ENCODE measurements around the gene CBX6.
"Not testable (repeated sequence)": the region's sequence is repeated elsewhere in the genome, so short reads cannot be mapped to it uniquely, and the experiment has no call there.

CBX6 gene

GRCh38 chr22:38860283-38861169, 11.5 kb downstream of the CBX6 start:
- no peak for TF ChIP-seq CTCF (IDR thresholded peaks at IDR 0.05)
- Histone ChIP-seq H3K27ac (no peak overlapping the region), H3K4me3 (no peak overlapping the region)
- DNase-seq (ENCODE audit: low spot score): no peak

GRCh38 chr22:38859581-38860282, 12.3 kb downstream of the CBX6 start:
- DNase-seq (ENCODE audit: low spot score): no peak
- Histone ChIP-seq H3K27ac (no peak overlapping the region), H3K4me3 (no peak overlapping the region)
- no peak for TF ChIP-seq CTCF (IDR thresholded peaks at IDR 0.05)

GRCh38 chr22:38858492-38858891, 13.5 kb downstream of the CBX6 start:
- Histone ChIP-seq H3K4me3 (no peak overlapping the region), H3K27ac (no peak overlapping the region)
- no peak for TF ChIP-seq CTCF (IDR thresholded peaks at IDR 0.05)
- no peak for DNase-seq (ENCODE audit: low spot score)

- not testable (repeated sequence) for H3K4me3 ChIP-seq; DNase-seq (ENCODE audit: low spot score); H3K27ac ChIP-seq
Observed at GRCh38 chr22:38854476-38854875, 17.5 kb downstream of the CBX6 start.

GRCh38 chr22:38853883-38854282, 18.1 kb downstream of the CBX6 start:
- H3K4me3 ChIP-seq; DNase-seq (ENCODE audit: low spot score); H3K27ac ChIP-seq: not testable (repeated sequence)

- Histone ChIP-seq H3K4me3 (no peak overlapping the region), H3K27ac (no peak overlapping the region)
- no peak for TF ChIP-seq CTCF (IDR thresholded peaks at IDR 0.05)
- no peak for DNase-seq (ENCODE audit: low spot score)
Observed at GRCh38 chr22:38853196-38853651, 18.8 kb downstream of the CBX6 start.

- Histone ChIP-seq H3K4me3 (no peak overlapping the region), H3K27ac (no peak overlapping the region)
- TF ChIP-seq CTCF (IDR thresholded peaks at IDR 0.05): no peak
- DNase-seq (ENCODE audit: low spot score): no peak
Observed at GRCh38 chr22:38852522-38852921, 19.5 kb downstream of the CBX6 start.

Measured in coronary artery (tissue), 2 donors.